ENCODE results near the gene S100A14. TPM values are rescaled to one million over a fixed set of nuclear protein-coding genes. Genes with fewer than 3 reads are reported as not detected.
A peak's percentile ranks its signal among the peaks of the same experiment; 100 is the strongest.

S100A14 gene
- total and polyA plus RNA-seq, 9 of the 15 experiments (the other 6 are each of a cell fraction or from before 2014, with no cell fraction given): 0.10 to 0.64 (median 0.24) TPM; not detected in 3

DNA sequence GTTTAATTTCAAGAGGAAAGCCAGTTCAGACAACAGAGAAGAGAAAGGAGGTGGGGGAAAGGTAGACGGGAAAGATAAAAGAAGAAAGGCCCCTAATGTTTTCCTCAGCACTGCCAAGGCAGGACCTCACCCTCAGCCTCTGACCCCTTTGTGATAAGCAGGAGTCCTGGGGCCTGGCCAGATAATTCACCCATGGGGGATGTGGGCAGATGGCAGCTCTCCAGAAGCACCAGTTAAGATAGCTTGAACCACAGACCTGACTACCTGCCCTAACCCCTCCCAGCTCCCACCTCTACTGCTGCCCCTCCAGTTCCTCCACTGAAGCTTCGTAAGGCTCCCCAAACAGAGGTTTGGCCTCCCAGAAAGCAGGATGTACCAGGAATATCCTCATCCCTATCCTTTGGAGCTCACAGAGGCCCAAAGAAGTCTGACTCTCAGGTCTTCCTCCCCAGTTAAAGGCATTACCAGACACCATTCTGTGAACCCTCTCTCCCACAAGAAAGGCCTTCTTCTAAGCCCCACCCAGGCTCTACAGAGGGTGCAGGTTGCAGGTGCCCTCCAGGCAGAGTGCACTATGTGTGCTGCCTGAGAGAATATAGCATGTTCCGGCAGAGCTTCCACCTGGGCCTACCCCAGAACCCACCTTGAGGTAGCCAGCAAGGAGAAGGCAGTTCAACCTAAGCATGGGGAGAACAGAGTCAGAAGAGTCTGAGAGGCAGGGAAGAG is 33.2 kb upstream of the S100A14 start (continued):
- TF ChIP-seq, protein P1, sequence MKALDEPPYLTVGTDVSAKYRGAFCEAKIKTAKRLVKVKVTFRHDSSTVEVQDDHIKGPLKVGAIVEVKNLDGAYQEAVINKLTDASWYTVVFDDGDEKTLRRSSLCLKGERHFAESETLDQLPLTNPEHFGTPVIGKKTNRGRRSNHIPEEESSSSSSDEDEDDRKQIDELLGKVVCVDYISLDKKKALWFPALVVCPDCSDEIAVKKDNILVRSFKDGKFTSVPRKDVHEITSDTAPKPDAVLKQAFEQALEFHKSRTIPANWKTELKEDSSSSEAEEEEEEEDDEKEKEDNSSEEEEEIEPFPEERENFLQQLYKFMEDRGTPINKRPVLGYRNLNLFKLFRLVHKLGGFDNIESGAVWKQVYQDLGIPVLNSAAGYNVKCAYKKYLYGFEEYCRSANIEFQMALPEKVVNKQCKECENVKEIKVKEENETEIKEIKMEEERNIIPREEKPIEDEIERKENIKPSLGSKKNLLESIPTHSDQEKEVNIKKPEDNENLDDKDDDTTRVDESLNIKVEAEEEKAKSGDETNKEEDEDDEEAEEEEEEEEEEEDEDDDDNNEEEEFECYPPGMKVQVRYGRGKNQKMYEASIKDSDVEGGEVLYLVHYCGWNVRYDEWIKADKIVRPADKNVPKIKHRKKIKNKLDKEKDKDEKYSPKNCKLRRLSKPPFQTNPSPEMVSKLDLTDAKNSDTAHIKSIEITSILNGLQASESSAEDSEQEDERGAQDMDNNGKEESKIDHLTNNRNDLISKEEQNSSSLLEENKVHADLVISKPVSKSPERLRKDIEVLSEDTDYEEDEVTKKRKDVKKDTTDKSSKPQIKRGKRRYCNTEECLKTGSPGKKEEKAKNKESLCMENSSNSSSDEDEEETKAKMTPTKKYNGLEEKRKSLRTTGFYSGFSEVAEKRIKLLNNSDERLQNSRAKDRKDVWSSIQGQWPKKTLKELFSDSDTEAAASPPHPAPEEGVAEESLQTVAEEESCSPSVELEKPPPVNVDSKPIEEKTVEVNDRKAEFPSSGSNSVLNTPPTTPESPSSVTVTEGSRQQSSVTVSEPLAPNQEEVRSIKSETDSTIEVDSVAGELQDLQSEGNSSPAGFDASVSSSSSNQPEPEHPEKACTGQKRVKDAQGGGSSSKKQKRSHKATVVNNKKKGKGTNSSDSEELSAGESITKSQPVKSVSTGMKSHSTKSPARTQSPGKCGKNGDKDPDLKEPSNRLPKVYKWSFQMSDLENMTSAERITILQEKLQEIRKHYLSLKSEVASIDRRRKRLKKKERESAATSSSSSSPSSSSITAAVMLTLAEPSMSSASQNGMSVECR (CRISPR knock-in tag; IDR thresholded peaks at IDR 0.05): no peak
- TF ChIP-seq CBX3 (IDR thresholded peaks at IDR 0.05; ENCODE audit: borderline replicate concordance in 1 of 2, low read length in 2 of 2): no peak
- TF ChIP-seq, protein P2, sequence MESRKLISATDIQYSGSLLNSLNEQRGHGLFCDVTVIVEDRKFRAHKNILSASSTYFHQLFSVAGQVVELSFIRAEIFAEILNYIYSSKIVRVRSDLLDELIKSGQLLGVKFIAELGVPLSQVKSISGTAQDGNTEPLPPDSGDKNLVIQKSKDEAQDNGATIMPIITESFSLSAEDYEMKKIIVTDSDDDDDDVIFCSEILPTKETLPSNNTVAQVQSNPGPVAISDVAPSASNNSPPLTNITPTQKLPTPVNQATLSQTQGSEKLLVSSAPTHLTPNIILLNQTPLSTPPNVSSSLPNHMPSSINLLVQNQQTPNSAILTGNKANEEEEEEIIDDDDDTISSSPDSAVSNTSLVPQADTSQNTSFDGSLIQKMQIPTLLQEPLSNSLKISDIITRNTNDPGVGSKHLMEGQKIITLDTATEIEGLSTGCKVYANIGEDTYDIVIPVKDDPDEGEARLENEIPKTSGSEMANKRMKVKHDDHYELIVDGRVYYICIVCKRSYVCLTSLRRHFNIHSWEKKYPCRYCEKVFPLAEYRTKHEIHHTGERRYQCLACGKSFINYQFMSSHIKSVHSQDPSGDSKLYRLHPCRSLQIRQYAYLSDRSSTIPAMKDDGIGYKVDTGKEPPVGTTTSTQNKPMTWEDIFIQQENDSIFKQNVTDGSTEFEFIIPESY (CRISPR knock-in tag; IDR thresholded peaks at IDR 0.05): no peak
- no peak for TF ChIP-seq KDM4B (IDR thresholded peaks at IDR 0.05; ENCODE audit: borderline replicate concordance in 2 of 2, low read depth in 1 of 2)
- TF ChIP-seq TEAD4 (IDR thresholded peaks at IDR 0.05; ENCODE audit: low read length): peak; percentile 24; the same call in 1 of the 2 replicates
- TF ChIP-seq TEAD4 (CRISPR knock-in tag; IDR thresholded peaks at IDR 0.05; ENCODE audit: borderline replicate concordance): no peak

Data from K562 (cell line).